ENCODE measurements around the gene AGMO.
A peak's percentile ranks its signal among the peaks of the same experiment; 100 is the strongest.
"Not testable (repeated sequence)": the region's sequence is repeated elsewhere in the genome, so short reads cannot be mapped to it uniquely, and the experiment has no call there.

The AGMO gene

GRCh38 chr7:15308821-15309220 is 253.0 kb downstream of the AGMO start:
- no peak for DNase-seq

- DNase-seq: no peak
These were observed 255.5 kb downstream of the AGMO start for GRCh38 chr7:15306296-15306695.

GRCh38 chr7:15305002-15305600 is 256.7 kb downstream of the AGMO start:
- peak; percentile 16 to 41 for DNase-seq

- DNase-seq: no peak
These were observed 258.5 kb downstream of the AGMO start for GRCh38 chr7:15303357-15303756.

GRCh38 chr7:15300986-15301385 is 260.8 kb downstream of the AGMO start:
- DNase-seq: not testable (repeated sequence)

GRCh38 chr7:15292138-15292537 is 269.7 kb downstream of the AGMO start:
- no peak for DNase-seq

- no peak for DNase-seq
These were observed 270.1 kb downstream of the AGMO start for GRCh38 chr7:15291699-15292098.

GRCh38 chr7:15288741-15289140 is 273.1 kb downstream of the AGMO start:
- DNase-seq: no peak

GRCh38 chr7:15284396-15284795 is 277.4 kb downstream of the AGMO start:
- DNase-seq: no peak

GRCh38 chr7:15280078-15280733 is 281.6 kb downstream of the AGMO start:
- no peak for DNase-seq

GRCh38 chr7:15279640-15280039 is 282.2 kb downstream of the AGMO start:
- DNase-seq: no peak

- no peak for DNase-seq
These were observed 304.1 kb downstream of the AGMO start for GRCh38 chr7:15257689-15258088.

GRCh38 chr7:15252181-15252580 is 309.6 kb downstream of the AGMO start:
- no peak for DNase-seq

- DNase-seq: no peak
These were observed 313.3 kb downstream of the AGMO start for GRCh38 chr7:15248514-15248913.

- no peak for DNase-seq
These were observed 316.0 kb downstream of the AGMO start for GRCh38 chr7:15245831-15246230.

- DNase-seq: peak; percentile 22 to 45
These were observed 322.0 kb downstream of the AGMO start for GRCh38 chr7:15239801-15240200.

- DNase-seq: peak; percentile 33 to 50
These were observed 324.9 kb downstream of the AGMO start for GRCh38 chr7:15236952-15237351.

GRCh38 chr7:15234431-15234830 is 327.4 kb downstream of the AGMO start:
- no peak for DNase-seq

GRCh38 chr7:15228831-15229230 is 333.0 kb downstream of the AGMO start:
- no peak for DNase-seq

- DNase-seq: no peak
These were observed 335.8 kb downstream of the AGMO start for GRCh38 chr7:15225981-15226380.

GRCh38 chr7:15219758-15220157 is 342.1 kb downstream of the AGMO start:
- DNase-seq: no peak

- DNase-seq: no peak
These were observed 343.6 kb downstream of the AGMO start for GRCh38 chr7:15218261-15218660.

GRCh38 chr7:15215616-15216015 is 346.2 kb downstream of the AGMO start:
- no peak for DNase-seq

GRCh38 chr7:15214976-15215375 is 346.8 kb downstream of the AGMO start:
- DNase-seq: no peak

- DNase-seq: no peak
These were observed 348.7 kb downstream of the AGMO start for GRCh38 chr7:15213093-15213492.

Data from inflammatory macrophage treated with lipopolysaccharide for 1 hour (primary cell).